ENCODE data around the gene KHDC4.

KHDC4 gene

DNA sequence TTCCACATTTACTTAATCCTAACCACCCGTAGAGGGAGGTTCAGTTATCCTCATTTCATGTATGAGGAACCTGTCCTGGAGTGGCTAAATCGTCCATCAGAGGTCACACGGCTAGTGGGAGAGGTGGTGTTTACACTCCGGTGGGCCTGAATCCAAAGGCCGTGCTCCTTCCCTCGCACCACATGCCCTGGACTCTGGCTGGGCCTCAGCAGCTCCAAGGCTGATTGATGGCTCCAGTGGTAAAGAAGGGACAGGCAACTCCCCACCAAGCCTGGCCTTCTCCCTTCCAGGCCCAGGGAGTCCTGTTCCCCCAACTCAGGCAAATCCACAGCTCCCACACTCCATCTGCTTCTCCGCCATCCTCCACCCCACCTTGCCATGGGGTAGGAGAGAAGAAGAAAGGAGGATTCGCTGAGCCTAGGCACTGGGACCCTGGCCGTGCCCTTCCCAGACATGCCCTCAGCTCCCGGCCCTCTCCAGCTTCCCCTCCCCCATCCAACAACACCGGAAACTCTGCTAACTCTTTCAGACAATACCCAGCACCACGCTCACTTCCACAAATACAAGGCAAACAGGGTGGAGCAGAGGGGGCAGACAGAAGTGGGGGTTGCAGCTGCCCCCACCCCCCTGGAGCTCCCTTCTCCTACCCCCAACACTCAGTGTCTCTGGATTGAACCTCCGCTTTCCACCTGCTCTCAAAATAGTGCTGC, 33.3 kb upstream of the KHDC4 start:
- no peaks in the 10 kb centered on the region for H3K27me3 ChIP-seq (ENCODE audit: insufficient read depth, low read length)
- peak overlapping the region; percentile 54 for H3K9ac ChIP-seq (ENCODE audit: low read depth, low read length)
- H3K9me3 ChIP-seq (ENCODE audit: insufficient read depth, low read depth, low read length) = no peaks in the 10 kb centered on the region
- H3K36me3 ChIP-seq (ENCODE audit: insufficient read depth, low read length) = peaks cover 68% of the 10 kb centered on the region
- H3K4me3 ChIP-seq (ENCODE audit: low read length) = no peak overlapping the region
- peak overlapping the region; percentile 70 for H3K27ac ChIP-seq (ENCODE audit: low read depth, low read length)
- peaks cover 39% of the 10 kb centered on the region for H3K4me1 ChIP-seq (ENCODE audit: insufficient read depth, low read length)
- WGBS = 66% methylated on average over 12 of the region's 13 CpGs

DNA sequence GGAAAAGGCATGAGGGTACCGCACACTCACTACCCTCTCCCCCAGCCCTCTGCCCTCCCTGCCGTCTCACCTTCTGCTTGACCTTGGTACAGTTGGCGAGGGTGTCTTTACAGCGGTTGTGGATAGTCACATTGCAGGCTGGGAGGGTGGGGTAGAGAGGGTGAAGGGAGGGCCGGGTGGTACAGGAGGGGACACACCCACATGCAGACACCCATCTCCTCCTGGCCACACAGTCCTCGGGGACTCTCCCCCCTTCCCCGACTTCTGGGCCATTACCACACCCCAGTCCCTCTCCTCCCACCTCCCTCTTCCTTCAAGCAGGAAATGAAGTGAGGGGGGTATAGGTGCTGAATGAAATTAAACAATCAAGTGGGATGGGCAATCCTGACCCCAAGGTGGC, 32.5 kb upstream of the KHDC4 start:
- Histone ChIP-seq H3K36me3 (ENCODE audit: insufficient read depth, low read length) (peaks cover 73% of the 10 kb centered on the region), H3K4me1 (ENCODE audit: insufficient read depth, low read length) (peaks cover 37% of the 10 kb centered on the region)

DNA sequence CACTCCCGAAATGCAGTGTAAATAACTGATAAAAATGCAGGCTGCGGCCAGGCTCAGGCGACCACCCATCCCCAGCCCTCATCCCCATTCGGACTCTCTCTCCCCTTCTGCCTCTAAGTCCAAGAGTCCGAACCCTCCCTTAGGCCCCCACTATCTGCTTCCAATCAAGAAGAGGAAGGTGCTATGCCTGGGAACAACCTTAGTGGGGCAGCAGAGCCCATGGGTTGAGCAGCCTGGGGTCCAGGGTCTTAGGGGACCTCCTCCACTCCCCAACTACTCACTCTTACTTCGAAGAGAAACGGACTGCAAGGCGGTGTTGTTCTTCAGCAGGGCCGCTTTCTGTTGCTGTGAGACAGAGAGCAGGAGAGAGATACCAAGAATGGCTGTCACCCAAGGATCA, 31.9 kb upstream of the KHDC4 start:
- Histone ChIP-seq H3K27ac (ENCODE audit: low read depth, low read length) (no peak overlapping the region), H3K9ac (ENCODE audit: low read depth, low read length) (no peak overlapping the region), H3K36me3 (ENCODE audit: insufficient read depth, low read length) (peaks cover 78% of the 10 kb centered on the region), H3K4me3 (ENCODE audit: low read length) (no peak overlapping the region), H3K9me3 (ENCODE audit: insufficient read depth, low read depth, low read length) (no peaks in the 10 kb centered on the region), H3K4me1 (ENCODE audit: insufficient read depth, low read length) (peaks cover 37% of the 10 kb centered on the region), H3K27me3 (ENCODE audit: insufficient read depth, low read length) (no peaks in the 10 kb centered on the region)
- 90% methylated on average over 9 of the region's 9 CpGs for WGBS

More for the DNA sequence above, 32.5 kb upstream of the KHDC4 start:
- no peaks in the 10 kb centered on the region for H3K9me3 ChIP-seq (ENCODE audit: insufficient read depth, low read depth, low read length)
- H3K9ac ChIP-seq (ENCODE audit: low read depth, low read length) = no peak overlapping the region
- H3K27ac ChIP-seq (ENCODE audit: low read depth, low read length) = no peak overlapping the region; the same call in 1 of the 2 replicates
- H3K27me3 ChIP-seq (ENCODE audit: insufficient read depth, low read length) = no peaks in the 10 kb centered on the region
- 94% methylated on average over 6 of the region's 7 CpGs for WGBS
- no peak overlapping the region for H3K4me3 ChIP-seq (ENCODE audit: low read length)

DNA sequence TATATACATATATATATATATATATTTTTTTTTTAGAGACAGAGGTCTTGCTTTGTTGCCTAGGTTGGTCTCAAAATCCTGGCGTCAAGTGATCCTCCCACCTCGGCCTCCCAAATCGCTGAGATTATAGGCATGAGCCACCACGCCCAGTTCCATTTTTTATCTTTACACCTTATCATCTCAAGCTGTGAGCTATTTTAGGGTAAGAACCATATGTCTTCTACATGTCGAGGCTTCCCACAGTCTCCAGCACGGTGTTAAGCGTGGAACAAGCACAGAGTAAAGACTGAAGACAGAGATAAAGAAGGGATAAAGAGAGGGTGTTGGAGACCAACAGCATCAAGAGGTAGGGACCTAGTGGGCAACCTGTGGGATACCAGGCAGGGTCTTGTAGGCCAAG, 30.0 kb upstream of the KHDC4 start:
- H3K4me1 ChIP-seq (ENCODE audit: insufficient read depth, low read length) = peaks cover 23% of the 10 kb centered on the region
- H3K27ac ChIP-seq (ENCODE audit: low read depth, low read length) = no peak overlapping the region
- no peaks in the 10 kb centered on the region for H3K27me3 ChIP-seq (ENCODE audit: insufficient read depth, low read length)
- no peak overlapping the region for H3K9ac ChIP-seq (ENCODE audit: low read depth, low read length)
- WGBS = 95% methylated on average over 7 of the region's 7 CpGs
- no peak overlapping the region for H3K4me3 ChIP-seq (ENCODE audit: low read length)
- no peaks in the 10 kb centered on the region for H3K9me3 ChIP-seq (ENCODE audit: insufficient read depth, low read depth, low read length)
- peaks cover 94% of the 10 kb centered on the region for H3K36me3 ChIP-seq (ENCODE audit: insufficient read depth, low read length)

DNA sequence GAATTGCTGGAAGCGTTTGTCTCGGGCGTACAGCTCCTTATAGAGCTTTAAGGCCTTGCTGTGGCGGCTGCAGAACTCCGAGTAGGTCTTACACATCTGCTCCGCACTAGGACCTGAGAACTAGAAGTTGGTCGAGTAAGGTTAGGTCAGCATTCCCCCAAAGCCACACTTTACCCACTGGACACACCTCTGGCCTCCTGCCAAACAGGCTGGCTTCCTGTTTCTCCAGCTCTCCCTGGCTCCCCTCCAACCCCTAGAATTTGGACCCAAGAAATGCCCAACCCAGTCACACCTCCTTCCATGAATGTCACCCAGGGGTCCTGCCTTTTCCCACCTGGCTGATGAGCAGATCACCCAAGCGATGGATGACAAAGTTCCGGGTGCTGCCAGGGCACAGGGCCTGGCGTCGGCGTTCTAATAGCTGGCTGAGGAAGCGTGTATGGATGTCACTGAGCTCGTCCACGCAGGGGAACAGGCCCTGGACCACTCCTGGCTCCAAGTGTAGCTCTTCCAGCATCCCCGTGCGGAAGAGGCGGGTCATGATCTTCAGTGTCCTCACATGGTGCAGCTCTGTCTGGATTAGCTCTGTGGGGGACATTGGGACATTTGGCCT, 28.5 kb upstream of the KHDC4 start:
- peaks cover 8% of the 10 kb centered on the region for H3K4me1 ChIP-seq (ENCODE audit: insufficient read depth, low read length)

DNA sequence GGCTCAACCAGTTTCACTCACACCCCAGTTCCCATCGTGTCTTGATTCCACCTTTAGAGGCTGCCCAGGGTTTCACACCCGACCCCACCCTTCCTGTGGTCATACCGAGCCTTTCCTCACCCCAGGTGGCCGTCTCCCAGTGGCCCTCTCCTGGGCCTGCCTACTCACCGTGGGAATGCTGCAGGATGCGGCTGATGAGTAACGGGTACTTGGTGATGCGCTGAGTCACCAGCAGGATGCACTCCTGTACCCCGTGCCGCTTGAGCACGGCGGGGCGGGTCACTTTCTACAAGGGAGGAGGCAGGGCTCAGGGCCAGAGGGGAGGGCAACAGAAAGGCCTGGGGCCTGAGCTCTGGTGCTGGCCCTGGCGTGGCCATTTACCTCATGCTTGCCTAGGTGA, 27.7 kb upstream of the KHDC4 start:
- Histone ChIP-seq H3K27me3 (ENCODE audit: insufficient read depth, low read length) (no peaks in the 10 kb centered on the region), H3K27ac (ENCODE audit: low read depth, low read length) (no peak overlapping the region), H3K36me3 (ENCODE audit: insufficient read depth, low read length) (peaks cover 96% of the 10 kb centered on the region), H3K9me3 (ENCODE audit: insufficient read depth, low read depth, low read length) (no peaks in the 10 kb centered on the region), H3K4me1 (ENCODE audit: insufficient read depth, low read length) (0 out of 2 replicates have a peak, but pooled peaks cover under 1% of the 10 kb centered on the region), H3K4me3 (ENCODE audit: low read length) (no peak overlapping the region), H3K9ac (ENCODE audit: low read depth, low read length) (no peak overlapping the region)
- 83% methylated on average over 14 of the region's 14 CpGs for WGBS

More for the DNA sequence above, 28.5 kb upstream of the KHDC4 start:
- H3K4me3 ChIP-seq (ENCODE audit: low read length) = no peak overlapping the region
- 96% methylated on average over 18 of the region's 18 CpGs for WGBS
- no peaks in the 10 kb centered on the region for H3K27me3 ChIP-seq (ENCODE audit: insufficient read depth, low read length)
- no peak overlapping the region for H3K9ac ChIP-seq (ENCODE audit: low read depth, low read length)
- peaks cover 96% of the 10 kb centered on the region for H3K36me3 ChIP-seq (ENCODE audit: insufficient read depth, low read length)
- no peaks in the 10 kb centered on the region for H3K9me3 ChIP-seq (ENCODE audit: insufficient read depth, low read depth, low read length)
- H3K27ac ChIP-seq (ENCODE audit: low read depth, low read length) = no peak overlapping the region

DNA sequence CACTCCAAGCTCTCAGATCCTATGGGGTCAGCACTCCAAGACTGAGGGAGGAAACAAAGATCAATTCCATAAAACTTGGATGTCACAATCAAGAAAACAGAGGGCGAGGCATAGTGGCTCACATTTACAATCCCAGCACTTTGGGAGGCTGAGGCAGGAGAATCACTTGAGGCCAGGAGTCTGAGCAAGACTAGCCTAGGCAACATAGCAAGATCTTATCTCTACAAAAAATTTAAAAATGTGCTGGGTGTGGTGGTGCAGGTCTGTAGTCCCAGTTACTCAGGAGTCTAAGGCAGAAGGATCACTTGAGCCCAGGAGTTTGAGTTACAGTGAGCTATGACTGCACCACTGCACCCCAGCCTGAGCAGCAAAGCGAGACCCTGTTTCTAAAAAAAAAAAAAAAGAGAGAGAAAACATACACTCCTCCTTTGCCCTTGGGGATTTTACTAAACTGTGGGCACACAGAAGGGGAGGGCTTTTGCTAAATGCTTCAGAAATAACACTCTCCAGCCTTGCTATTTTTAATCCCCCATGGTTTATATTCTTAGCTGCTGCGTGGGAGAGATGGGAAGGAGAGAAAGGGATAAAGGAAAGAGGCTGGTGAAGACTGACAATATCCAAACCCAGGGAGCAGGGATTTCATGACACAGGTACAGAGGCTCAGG, 26.0 kb upstream of the KHDC4 start:
- Histone ChIP-seq H3K36me3 (ENCODE audit: insufficient read depth, low read length) (peaks cover 96% of the 10 kb centered on the region), H3K9me3 (ENCODE audit: insufficient read depth, low read depth, low read length) (no peaks in the 10 kb centered on the region), H3K27ac (ENCODE audit: low read depth, low read length) (no peak overlapping the region), H3K4me1 (ENCODE audit: insufficient read depth, low read length) (no peaks in the 10 kb centered on the region), H3K27me3 (ENCODE audit: insufficient read depth, low read length) (no peaks in the 10 kb centered on the region), H3K9ac (ENCODE audit: low read depth, low read length) (no peak overlapping the region), H3K4me3 (ENCODE audit: low read length) (no peak overlapping the region)
- 97% methylated on average over 3 of the region's 3 CpGs for WGBS

DNA sequence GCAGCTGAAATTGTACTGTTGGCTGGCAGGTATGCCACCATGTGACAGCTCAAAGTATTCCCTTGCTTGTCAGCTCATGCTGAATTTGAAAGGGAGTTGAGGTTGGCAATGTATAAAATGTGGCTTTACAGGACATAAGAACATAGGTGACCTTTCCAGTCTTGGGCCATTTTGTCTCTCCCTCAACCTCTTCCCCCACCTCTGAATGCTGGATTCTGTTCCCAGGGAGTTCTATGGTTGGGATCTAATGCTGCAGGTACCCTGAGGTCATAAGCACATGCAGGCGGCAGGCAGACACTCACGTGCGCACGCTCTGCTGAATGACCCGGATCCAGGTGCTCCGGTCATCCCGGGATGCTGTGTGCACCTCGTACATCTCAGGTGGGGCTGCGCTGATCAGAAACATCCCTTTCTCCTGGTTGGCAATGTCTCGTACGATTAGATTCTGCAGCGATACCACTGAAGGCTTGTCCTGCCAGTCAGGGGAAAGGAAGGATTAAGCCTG, 23.2 kb upstream of the KHDC4 start:
- no peaks in the 10 kb centered on the region for H3K27me3 ChIP-seq (ENCODE audit: insufficient read depth, low read length)
- H3K27ac ChIP-seq (ENCODE audit: low read depth, low read length) = no peak overlapping the region
- H3K9me3 ChIP-seq (ENCODE audit: insufficient read depth, low read depth, low read length) = no peaks in the 10 kb centered on the region
- H3K4me3 ChIP-seq (ENCODE audit: low read length) = no peak overlapping the region
- H3K36me3 ChIP-seq (ENCODE audit: insufficient read depth, low read length) = peaks cover 96% of the 10 kb centered on the region
- H3K9ac ChIP-seq (ENCODE audit: low read depth, low read length) = no peak overlapping the region
- 95% methylated on average over 12 of the region's 12 CpGs for WGBS
- no peaks in the 10 kb centered on the region for H3K4me1 ChIP-seq (ENCODE audit: insufficient read depth, low read length)

DNA sequence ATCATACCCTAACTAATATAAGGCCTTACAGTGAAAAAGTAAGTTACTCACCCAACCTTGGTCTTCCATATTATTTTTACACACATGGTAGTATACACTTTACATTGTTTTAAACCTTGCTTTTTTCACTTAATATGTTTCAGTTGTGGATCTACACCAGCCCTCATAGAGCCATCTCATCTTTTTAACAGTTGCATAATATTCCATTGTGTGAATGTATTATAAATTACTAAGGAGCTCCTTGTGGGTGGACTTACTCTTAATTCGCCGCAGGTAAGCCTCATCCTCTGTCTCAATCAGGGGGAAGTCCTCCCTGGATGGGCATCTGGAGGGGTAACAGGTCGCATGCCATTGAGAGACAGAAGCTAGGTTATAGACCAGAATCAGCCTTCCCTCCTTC, 20.4 kb upstream of the KHDC4 start:
- H3K9me3 ChIP-seq (ENCODE audit: insufficient read depth, low read depth, low read length) = no peaks in the 10 kb centered on the region
- no peaks in the 10 kb centered on the region for H3K4me1 ChIP-seq (ENCODE audit: insufficient read depth, low read length)
- no peak overlapping the region for H3K4me3 ChIP-seq (ENCODE audit: low read length)
- no peak overlapping the region for H3K27ac ChIP-seq (ENCODE audit: low read depth, low read length)
- no peak overlapping the region for H3K9ac ChIP-seq (ENCODE audit: low read depth, low read length)
- H3K27me3 ChIP-seq (ENCODE audit: insufficient read depth, low read length) = no peaks in the 10 kb centered on the region
- over 99% methylated on average over 3 of the region's 3 CpGs for WGBS
- peaks cover 96% of the 10 kb centered on the region for H3K36me3 ChIP-seq (ENCODE audit: insufficient read depth, low read length)

DNA sequence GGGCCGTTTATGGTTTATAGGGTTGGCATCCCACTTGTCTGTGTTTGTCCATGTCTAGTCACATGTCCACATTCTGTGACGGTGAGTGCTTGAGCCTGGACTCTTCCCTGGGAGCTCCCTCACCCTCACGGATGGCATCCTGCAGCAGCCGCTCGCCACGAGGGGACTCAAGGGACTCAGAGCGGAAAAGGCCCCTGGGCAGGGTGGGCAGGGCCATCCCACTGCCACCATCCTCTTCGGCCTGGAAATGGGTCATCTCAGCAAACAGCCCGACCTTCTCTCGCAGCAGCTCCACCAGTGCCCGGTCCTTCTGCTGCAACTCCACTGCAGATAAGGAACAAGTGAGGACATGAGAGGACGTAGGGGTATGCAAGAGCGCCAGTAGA, 18.3 kb upstream of the KHDC4 start:
- Histone ChIP-seq H3K4me3 (ENCODE audit: low read length) (no peak overlapping the region), H3K9me3 (ENCODE audit: insufficient read depth, low read depth, low read length) (no peaks in the 10 kb centered on the region), H3K9ac (ENCODE audit: low read depth, low read length) (no peak overlapping the region), H3K27ac (ENCODE audit: low read depth, low read length) (no peak overlapping the region), H3K36me3 (ENCODE audit: insufficient read depth, low read length) (peaks cover 94% of the 10 kb centered on the region), H3K4me1 (ENCODE audit: insufficient read depth, low read length) (no peaks in the 10 kb centered on the region), H3K27me3 (ENCODE audit: insufficient read depth, low read length) (no peaks in the 10 kb centered on the region)
- 96% methylated on average over 13 of the region's 13 CpGs for WGBS

DNA sequence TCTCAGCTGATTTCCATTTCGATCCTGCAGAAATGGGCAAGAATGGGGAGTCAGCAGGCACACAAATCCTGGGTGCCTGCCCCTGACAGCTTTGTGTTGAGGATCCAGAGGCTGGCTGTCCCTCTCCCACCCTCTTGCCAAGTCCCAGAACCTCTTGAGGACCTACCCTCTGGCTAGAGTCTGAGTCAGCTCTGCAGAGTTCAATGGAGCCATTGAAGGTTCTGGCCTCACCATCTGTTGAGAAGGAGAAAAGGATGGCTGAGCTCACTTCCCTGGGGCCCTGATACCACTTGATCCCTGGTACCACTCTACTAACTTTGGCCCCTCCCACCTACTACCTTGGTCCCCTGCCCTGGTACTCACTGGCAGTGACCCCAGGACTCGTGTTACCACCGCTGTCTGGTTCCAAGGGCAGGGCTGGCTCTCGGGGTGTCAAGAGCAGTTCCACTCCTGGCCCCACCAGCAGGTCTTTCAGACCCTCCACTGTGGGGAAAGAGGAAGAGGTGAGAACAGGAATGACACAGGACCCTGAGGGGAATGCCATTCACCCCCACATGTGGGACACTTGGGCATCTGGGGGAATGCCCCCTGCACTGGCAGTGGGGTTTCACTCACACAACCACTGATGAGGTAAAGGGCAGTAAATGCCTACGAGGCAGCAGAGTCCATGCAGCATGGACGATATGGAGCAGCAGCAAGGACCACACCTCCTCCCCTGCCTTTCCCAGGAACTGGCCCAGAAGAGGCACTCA, 17.7 kb upstream of the KHDC4 start:
- Histone ChIP-seq H3K27me3 (ENCODE audit: insufficient read depth, low read length) (no peaks in the 10 kb centered on the region), H3K9me3 (ENCODE audit: insufficient read depth, low read depth, low read length) (no peaks in the 10 kb centered on the region), H3K9ac (ENCODE audit: low read depth, low read length) (no peak overlapping the region), H3K4me1 (ENCODE audit: insufficient read depth, low read length) (no peaks in the 10 kb centered on the region), H3K27ac (ENCODE audit: low read depth, low read length) (no peak overlapping the region), H3K4me3 (ENCODE audit: low read length) (no peak overlapping the region), H3K36me3 (ENCODE audit: insufficient read depth, low read length) (peaks cover 94% of the 10 kb centered on the region)
- 96% methylated on average over 6 of the region's 6 CpGs for whole genome bisulfite sequencing

Measured in HUES64 (cell line).